Thoracic aorta (tissue), 2 donors: Measurements from ENCODE around the gene SH3BGRL. TPM values are rescaled to one million over a fixed set of nuclear protein-coding genes. Genes with fewer than 3 reads are reported as not detected.

Experiments
- ATAC-seq: fragments of 150-250 bp; one replicate; pipeline ENCODE4 v1.8.0; 2017; ENCODE audit warnings: low read depth; ENCODE audit not compliant: insufficient number of reproducible peaks, low FRiP score
- DNase-seq: peaks from one replicate; pipeline ENCODE4 v3.0.0-alpha.2; 2020; ENCODE audit warnings: low spot score
- H3K27ac ChIP-seq, 2 donors: fragments of 200-600 bp; sonication (generic); 1 replicate in 1 of 2; 2 replicates in 1 of 2; pipeline ENCODE4 v1.5.1; 2016; ENCODE audit warnings: mild to moderate bottlenecking in 2 of 2, moderate library complexity in 2 of 2
- H3K27me3 ChIP-seq: fragments of 200-600 bp; sonication (generic); replicated peaks from 2 replicates; pipeline ENCODE4 v1.6.0; 2016; ENCODE audit warnings: mild to moderate bottlenecking; ENCODE audit not compliant: insufficient read depth
- H3K36me3 ChIP-seq: fragments of 200-600 bp; sonication (generic); one replicate; pipeline ENCODE4 v1.5.1; 2016
- H3K4me1 ChIP-seq, 2 donors: fragments of 200-600 bp; sonication (generic); 1 replicate in 1 of 2; 2 replicates in 1 of 2; pipeline versions ENCODE4 v1.5.1 to v1.6.0; 2016; ENCODE audit warnings: low read depth in 2 of 2, mild to moderate bottlenecking in 1 of 2; ENCODE audit not compliant: control insufficient read depth in 1 of 2
- H3K4me3 ChIP-seq: fragments of 200-600 bp; sonication (generic); 2 replicates; pipeline ENCODE4 v1.5.1; 2016; ENCODE audit warnings: mild to moderate bottlenecking
- H3K9me3 ChIP-seq: fragments of 200-600 bp; sonication (generic); 2 replicates; pipeline ENCODE4 v1.5.1; 2016
- CTCF ChIP-seq: fragments of 200-600 bp; sonication (generic); IDR thresholded peaks from one replicate; pipeline ENCODE4 v1.5.1; 2019; ENCODE audit warnings: antibody characterized with exemption
- total RNA-seq, 2 donors: library from RNA; depleted of rRNA; stranded (reverse); fragments of >200 nt; gene quantifications; one replicate each; pipeline versions ENCODE4 v1.1.0 to v1.2.3, GENCODE V29; 2016

SH3BGRL gene
- total RNA-seq, 2 donors from 2014 or later: 196 to 218 TPM

GRCh38 chrX:81263059-81263458 is 61.2 kb downstream of the SH3BGRL start:
- no peaks in the 10 kb centered on the region for H3K9me3 ChIP-seq
- no peak overlapping the region for H3K4me3 ChIP-seq
- DNase-seq (no peak), ATAC-seq (no peak)
- no peaks in the 10 kb centered on the region for H3K27me3 ChIP-seq
- no peak for TF ChIP-seq CTCF
- H3K27ac ChIP-seq: peak overlapping the region in 1 of 2 donors; percentile 55
- H3K4me1 ChIP-seq: peaks cover 11 to 27% of the 10 kb centered on the region in 2 donors
- H3K36me3 ChIP-seq: no peaks in the 10 kb centered on the region

- Histone ChIP-seq H3K4me3 (no peak overlapping the region), H3K36me3 (no peaks in the 10 kb centered on the region), H3K27ac (no peak overlapping the region), H3K4me1 (no peaks in the 10 kb centered on the region), H3K9me3 (no peaks in the 10 kb centered on the region), H3K27me3 (no peaks in the 10 kb centered on the region)
- TF ChIP-seq CTCF: no peak
- ATAC-seq: no peak
- no peak for DNase-seq
Observed at GRCh38 chrX:81278616-81279015, 76.7 kb downstream of the SH3BGRL start.

GRCh38 chrX:81280148-81280547 is 78.2 kb downstream of the SH3BGRL start:
- no peak for TF ChIP-seq CTCF
- Histone ChIP-seq H3K9me3 (no peaks in the 10 kb centered on the region), H3K27ac (no peak overlapping the region), H3K36me3 (no peaks in the 10 kb centered on the region), H3K4me3 (no peak overlapping the region), H3K4me1 (no peaks in the 10 kb centered on the region), H3K27me3 (no peaks in the 10 kb centered on the region)
- DNase-seq (no peak), ATAC-seq (no peak)

- Histone ChIP-seq H3K4me3 (no peak overlapping the region), H3K27ac (no peak overlapping the region), H3K27me3 (no peaks in the 10 kb centered on the region), H3K36me3 (no peaks in the 10 kb centered on the region), H3K4me1 (no peaks in the 10 kb centered on the region), H3K9me3 (no peaks in the 10 kb centered on the region)
- DNase-seq: no peak
- no peak for ATAC-seq
- TF ChIP-seq CTCF: no peak
Observed at GRCh38 chrX:81286075-81286474, 84.2 kb downstream of the SH3BGRL start.

GRCh38 chrX:81286608-81287007 is 84.7 kb downstream of the SH3BGRL start:
- Histone ChIP-seq H3K4me1 (no peaks in the 10 kb centered on the region), H3K27ac (no peak overlapping the region), H3K9me3 (no peaks in the 10 kb centered on the region), H3K4me3 (no peak overlapping the region), H3K36me3 (no peaks in the 10 kb centered on the region), H3K27me3 (no peaks in the 10 kb centered on the region)
- no peak for TF ChIP-seq CTCF
- DNase-seq (no peak), ATAC-seq (no peak)
